ENCODE measurements around the gene ATP6V1F. TPM values are rescaled to one million over a fixed set of nuclear protein-coding genes. Genes with fewer than 3 reads are reported as not detected.
A peak's percentile ranks its signal among the peaks of the same experiment; 100 is the strongest.

The ATP6V1F gene
- total RNA-seq, 1 donor from 2014 or later, result 172 TPM

GRCh38 chr7:128835231-128835751, 27.4 kb upstream of the ATP6V1F start:
- no peak for DNase-seq (ENCODE audit: low read depth)

GRCh38 chr7:128835790-128836641, 26.6 kb upstream of the ATP6V1F start:
- DNase-seq (ENCODE audit: low read depth), result peak; percentile 96

- no peak for DNase-seq (ENCODE audit: low read depth)
Measured at GRCh38 chr7:128836729-128837348, 25.8 kb upstream of the ATP6V1F start.

GRCh38 chr7:128837521-128837921, 25.1 kb upstream of the ATP6V1F start:
- no peak for DNase-seq (ENCODE audit: low read depth)

GRCh38 chr7:128838109-128838779, 24.4 kb upstream of the ATP6V1F start:
- no peak for DNase-seq (ENCODE audit: low read depth)

- peak; percentile 62 for DNase-seq (ENCODE audit: low read depth)
Measured at GRCh38 chr7:128838981-128839731, 23.5 kb upstream of the ATP6V1F start.

GRCh38 chr7:128839751-128840177, 22.9 kb upstream of the ATP6V1F start:
- DNase-seq (ENCODE audit: low read depth), result no peak

GRCh38 chr7:128840326-128841170, 22.1 kb upstream of the ATP6V1F start:
- DNase-seq (ENCODE audit: low read depth), result no peak

- DNase-seq (ENCODE audit: low read depth), result no peak
Measured at GRCh38 chr7:128841171-128841690, 21.4 kb upstream of the ATP6V1F start.

GRCh38 chr7:128841921-128842673, 20.6 kb upstream of the ATP6V1F start:
- DNase-seq (ENCODE audit: low read depth), result peak; percentile 61

GRCh38 chr7:128842674-128843641, 19.7 kb upstream of the ATP6V1F start:
- DNase-seq (ENCODE audit: low read depth), result no peak

- DNase-seq (ENCODE audit: low read depth), result no peak
Measured at GRCh38 chr7:128843938-128844621, 18.6 kb upstream of the ATP6V1F start.

GRCh38 chr7:128844777-128845311, 17.8 kb upstream of the ATP6V1F start:
- no peak for DNase-seq (ENCODE audit: low read depth)

GRCh38 chr7:128845475-128845874, 17.2 kb upstream of the ATP6V1F start:
- no peak for DNase-seq (ENCODE audit: low read depth)

- DNase-seq (ENCODE audit: low read depth), result no peak
Measured at GRCh38 chr7:128845987-128846386, 16.7 kb upstream of the ATP6V1F start.

GRCh38 chr7:128846781-128847444, 15.7 kb upstream of the ATP6V1F start:
- DNase-seq (ENCODE audit: low read depth), result no peak

Measured in myocyte (in vitro differentiated cells).